Cerebellar cortex (tissue), 1 donor: Measurements from ENCODE around the gene KLHL28.
"Not testable (repeated sequence)": the region's sequence is repeated elsewhere in the genome, so short reads cannot be mapped to it uniquely, and the experiment has no call there.

ENCODE experiments used
- DNase-seq: peaks from one replicate; pipeline ENCODE4 v3.0.0-alpha.2; 2015; ENCODE audit warnings: low spot score

Gene KLHL28

DNA sequence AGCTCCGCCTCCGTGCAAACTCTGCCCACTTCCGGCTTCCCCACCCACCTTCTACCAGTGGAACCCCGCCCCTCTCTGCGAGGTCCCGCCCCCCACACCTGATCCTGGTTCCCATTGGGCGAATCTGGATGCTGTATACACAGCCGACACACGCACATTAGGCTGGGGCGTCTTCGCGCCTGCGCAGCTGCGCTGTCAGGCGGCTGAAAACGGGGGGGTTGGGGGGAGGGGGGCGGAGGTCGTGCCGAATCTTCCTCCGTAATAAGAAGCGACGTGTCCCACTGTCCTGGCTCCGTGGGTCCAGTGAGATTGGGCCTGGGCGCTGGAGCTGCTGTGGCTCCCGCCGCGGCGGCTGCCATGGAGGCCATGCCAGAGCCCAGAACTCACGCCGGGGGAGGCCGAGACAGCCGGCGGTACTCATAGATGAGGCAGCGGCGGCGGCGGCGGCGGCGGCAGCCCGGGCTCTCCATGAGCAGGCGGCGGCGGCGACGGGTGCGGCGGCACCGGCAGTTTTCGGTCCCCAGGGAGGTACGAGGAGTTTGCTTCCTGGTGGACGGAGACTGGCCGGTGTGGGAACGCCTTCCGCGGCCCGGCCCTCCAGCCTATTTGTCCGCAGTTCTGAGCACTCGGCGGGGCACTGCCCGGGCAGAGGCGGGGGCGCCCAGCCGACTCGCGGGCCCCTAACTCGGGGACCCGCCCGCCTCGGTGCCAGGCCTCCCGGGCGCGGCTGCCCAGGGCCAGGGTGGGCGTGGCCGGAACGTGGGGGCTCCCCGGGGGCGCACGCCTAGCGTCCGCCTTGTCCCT is 64.5 kb downstream of the KLHL28 start:
- DNase-seq = peak; percentile 98

DNA sequence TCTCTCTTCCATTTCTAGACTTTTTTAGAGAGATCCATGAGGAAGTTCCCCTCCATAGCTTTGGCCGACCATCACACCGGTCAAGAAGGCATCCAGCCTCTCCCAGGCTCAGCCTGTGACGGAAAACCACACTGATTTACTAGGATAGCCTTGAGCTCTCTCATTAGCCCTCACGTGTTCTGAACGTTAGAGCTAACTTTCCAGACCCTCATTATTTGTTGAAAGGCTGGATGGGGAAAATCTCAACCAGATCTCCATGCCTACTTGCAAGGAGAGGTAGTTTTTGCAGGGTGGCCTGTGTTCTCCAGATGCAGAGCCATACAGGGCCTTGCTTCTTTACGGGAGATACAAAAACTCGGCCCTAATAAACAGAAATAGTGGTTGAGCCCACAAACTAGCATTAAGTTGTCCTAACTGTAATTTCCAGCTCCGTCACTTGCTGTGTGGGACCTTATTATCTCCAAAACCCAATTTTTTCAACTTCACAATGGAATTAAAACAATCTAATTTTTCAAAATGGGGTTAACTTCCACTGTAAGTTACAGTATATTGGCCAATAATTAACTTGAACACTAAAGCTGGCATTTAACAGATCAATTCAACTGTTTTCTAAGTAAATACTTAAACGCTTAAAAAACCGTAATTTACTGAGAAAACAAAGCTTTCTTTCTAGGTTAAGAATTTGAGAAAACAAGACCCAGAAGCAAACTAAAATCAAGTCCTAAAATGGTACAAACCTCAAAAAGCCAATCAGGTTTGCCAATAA is 65.3 kb downstream of the KLHL28 start:
- no peak for DNase-seq

DNA sequence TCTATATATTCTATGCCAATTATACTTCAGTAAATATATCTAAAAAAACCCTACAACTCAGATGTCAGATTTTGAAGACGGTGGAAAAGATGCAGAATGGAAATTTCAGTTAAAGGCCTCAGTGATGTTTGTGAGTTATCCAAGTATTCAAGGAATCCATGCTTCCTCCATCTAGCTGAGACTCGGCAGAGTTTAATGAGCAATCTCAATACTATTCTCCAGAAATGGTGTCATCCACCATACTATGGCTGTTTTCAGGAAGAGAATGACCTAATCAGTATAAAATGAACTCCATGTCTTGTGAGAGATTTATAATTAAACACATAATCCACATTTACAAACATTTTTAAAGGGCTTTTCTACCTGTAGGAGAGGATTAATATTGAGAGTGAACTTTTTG is 66.0 kb downstream of the KLHL28 start:
- no peak for DNase-seq

DNA sequence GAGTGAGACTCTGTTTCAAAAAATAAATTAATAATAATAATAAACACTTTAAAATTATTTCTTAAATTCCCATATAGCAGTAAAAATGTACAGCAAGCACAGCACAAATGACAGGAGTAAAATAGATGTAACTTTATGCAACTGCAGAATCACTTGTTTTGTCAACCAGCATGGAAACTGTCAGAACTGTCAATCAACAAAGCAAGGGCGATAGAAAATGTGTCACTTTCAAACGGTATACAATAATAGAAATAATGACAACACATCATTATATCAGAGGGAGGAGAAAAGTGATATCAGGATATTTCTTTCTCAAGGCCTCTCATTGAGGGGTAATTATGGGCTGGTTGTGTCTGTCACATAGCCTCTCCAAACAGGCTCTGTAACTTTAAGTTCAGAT is 68.2 kb downstream of the KLHL28 start:
- DNase-seq = no peak

DNA sequence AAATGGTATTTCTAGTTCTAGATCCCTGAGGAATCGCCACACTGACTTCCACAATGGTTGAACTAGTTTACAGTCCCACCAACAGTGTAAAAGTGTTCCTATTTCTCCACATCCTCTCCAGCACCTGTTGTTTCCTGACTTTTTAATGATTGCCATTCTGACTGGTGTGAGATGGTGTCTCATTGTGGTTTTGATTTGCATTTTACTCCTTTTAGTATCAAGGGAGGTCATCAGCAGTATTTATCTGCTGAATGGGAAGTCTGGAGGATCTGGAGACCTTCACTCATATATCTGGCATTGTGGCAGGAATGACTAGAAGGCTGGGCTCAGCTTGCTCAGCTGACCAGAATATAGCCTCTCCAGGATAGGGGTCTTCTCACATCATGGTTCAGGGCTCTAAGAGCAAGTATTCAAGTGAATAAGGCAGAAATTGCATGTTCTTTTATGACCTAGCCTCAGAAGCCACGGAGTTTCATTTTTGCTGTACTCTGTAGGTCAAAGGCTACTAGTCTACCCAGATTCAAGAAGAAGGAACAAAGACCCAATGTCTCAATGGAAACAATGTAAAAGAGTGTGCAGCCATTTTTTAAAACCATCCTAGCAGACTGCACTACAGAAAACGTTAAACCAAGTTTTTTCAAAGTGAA is 69.9 kb downstream of the KLHL28 start:
- DNase-seq = not testable (repeated sequence)

DNA sequence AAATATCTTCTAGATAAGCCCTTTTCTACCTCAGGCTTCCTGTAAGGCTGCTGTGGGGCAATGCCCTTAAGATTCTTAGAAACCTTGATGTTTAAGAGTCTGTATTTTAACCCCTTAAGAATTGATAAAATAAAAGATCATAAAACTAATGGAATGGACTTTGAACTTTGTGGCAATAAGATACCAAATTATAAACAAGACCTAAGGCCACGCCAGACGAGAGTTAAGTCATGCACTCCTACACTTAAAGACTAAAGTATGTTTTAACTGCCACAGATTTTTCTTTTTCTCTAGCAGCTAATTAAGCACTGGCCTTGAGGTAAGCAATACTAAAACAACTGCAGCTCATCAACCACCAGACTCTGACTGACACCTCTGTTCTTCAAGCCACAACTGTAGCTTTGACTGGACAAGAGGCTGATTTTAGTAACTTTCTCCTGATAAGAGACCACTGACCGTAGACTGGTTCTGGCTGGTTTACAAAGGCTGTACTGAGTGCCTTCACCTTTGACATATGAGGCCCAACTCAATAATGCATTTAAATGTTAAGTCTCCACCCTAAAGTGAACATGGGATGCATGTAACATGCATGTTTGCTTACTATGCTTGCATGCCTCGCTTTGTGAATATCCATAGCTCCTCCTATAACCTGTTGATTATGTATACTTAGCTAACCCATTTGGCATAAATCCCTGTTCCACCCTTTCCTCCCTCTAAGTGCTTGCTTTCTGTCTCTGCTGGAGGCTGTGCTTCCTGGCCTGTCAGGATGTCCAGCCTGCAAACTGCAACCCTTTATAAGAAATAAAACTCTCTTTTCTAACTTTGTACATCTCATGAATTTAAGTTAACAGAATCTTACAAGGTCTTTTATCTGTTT is 71.9 kb downstream of the KLHL28 start:
- no peak for DNase-seq

DNA sequence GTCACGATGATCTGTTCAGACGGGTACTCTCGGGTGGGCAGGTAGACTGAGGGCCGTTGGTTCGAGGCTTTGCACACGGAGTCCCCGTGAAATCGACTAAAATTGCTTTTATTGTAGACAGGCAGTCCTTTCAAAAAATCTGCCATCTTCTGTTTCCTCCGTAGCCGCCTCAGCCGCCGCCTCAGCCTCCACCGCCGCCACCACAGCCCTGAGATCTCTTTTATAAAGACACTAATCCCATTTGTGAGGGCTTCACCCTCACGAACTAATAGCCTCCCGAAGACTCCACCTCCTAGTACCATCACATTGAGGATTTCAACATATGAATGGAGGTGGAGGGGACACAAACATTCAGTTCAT is 74.2 kb downstream of the KLHL28 start:
- no peak for DNase-seq

DNA sequence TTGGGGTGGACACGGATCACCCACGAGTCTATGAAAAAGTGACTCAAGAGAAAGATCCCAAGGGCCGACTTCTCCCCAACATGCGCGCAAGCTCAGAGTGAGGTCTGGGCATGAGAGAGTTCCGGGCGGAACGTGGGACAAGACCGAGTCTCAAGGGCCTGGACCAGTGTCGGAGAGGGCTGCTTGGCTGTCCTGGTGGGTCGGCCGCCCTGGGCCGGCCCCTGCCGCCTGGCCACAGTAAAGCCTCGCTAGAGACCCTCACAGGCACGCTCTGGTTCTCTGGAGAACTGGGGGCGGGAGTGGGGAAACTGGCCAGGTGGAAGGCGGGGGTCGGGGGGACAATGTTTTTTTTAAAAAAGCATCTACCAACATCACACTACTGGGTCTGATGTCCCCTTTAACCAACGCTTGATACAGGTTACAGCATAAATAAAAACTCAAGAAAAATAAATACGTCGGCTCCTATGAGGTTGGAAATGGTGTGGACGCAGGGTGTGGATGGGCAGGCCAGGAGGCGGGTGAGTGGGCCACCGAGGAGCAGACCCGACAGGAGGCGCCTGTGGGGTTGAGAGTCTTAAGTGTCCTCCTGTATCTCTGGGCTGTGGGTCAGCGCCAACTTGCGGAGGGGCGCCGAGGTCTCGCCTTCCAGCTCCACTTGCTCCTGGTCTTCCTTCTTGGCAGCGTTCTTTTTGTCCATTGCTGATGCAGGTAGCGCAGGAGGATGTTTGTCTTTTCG is 74.7 kb downstream of the KLHL28 start:
- DNase-seq = no peak

DNA sequence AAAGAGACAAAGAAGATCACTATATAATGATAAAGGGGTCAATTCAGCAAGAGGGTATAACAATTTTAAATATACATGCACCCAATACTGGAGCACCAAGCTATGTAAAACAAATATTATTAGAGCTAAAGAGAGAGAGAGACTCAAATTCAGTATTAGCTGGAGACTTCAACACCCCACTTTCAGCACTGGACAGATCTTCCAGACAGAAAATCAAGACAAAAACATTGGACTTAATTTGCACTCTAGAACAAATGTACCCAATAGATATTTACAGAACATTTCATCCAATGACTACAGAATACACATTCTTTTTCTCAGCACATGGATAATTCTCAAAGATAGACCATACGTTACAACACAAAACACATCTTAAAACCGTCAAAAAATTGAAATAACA is 81.0 kb downstream of the KLHL28 start:
- DNase-seq = no peak
